ENCODE measurements around the gene CAMKMT. TPM values are rescaled to one million over a fixed set of nuclear protein-coding genes. Genes with fewer than 3 reads are reported as not detected.

The CAMKMT gene
- total RNA-seq, 4 donors from 2014 or later: 6.0 to 15.3 (median 10.7) TPM

GRCh38 chr2:44324971-44325426 is 36.7 kb upstream of the CAMKMT start:
- Histone ChIP-seq H3K4me3 (no peak overlapping the region), H3K4me1 (peaks cover 6% of the 10 kb centered on the region), H3K9me3 (no peaks in the 10 kb centered on the region), H3K36me3 (peaks cover 65% of the 10 kb centered on the region), H3K27me3 (no peaks in the 10 kb centered on the region), H3K27ac (no peak overlapping the region)
- TF ChIP-seq CTCF (IDR thresholded peaks at IDR 0.05) (no peak), EP300 (IDR thresholded peaks at IDR 0.05) (no peak), POLR2A (IDR thresholded peaks at IDR 0.05) (no peak), POLR2AphosphoS5 (IDR thresholded peaks at IDR 0.05) (no peak)
- no peak for DNase-seq (ENCODE audit: low spot score in 2 of 2)
- WGBS: 45% methylated on average over 1 of the region's 1 CpG

GRCh38 chr2:44325897-44326296 is 35.9 kb upstream of the CAMKMT start:
- Histone ChIP-seq H3K27ac (no peak overlapping the region), H3K27me3 (no peaks in the 10 kb centered on the region), H3K4me1 (peaks cover 6% of the 10 kb centered on the region), H3K4me3 (no peak overlapping the region), H3K9me3 (no peaks in the 10 kb centered on the region), H3K36me3 (peaks cover 57% of the 10 kb centered on the region)
- no peak for DNase-seq (ENCODE audit: low spot score in 2 of 2)
- WGBS: 85% methylated on average over 4 of the region's 4 CpGs
- no peak for TF ChIP-seq CTCF (IDR thresholded peaks at IDR 0.05)
- TF ChIP-seq POLR2A (IDR thresholded peaks at IDR 0.05): no peak
- TF ChIP-seq EP300 (IDR thresholded peaks at IDR 0.05): no peak
- no peak for TF ChIP-seq POLR2AphosphoS5 (IDR thresholded peaks at IDR 0.05)

- 88% methylated on average over 13 of the region's 13 CpGs for WGBS
- no peak for TF ChIP-seq EP300 (IDR thresholded peaks at IDR 0.05)
- no peak for TF ChIP-seq CTCF (IDR thresholded peaks at IDR 0.05)
- TF ChIP-seq POLR2AphosphoS5 (IDR thresholded peaks at IDR 0.05): no peak
- no peak for TF ChIP-seq POLR2A (IDR thresholded peaks at IDR 0.05)
- Histone ChIP-seq H3K36me3 (peaks cover 57% of the 10 kb centered on the region), H3K27me3 (no peaks in the 10 kb centered on the region), H3K4me1 (peaks cover 6% of the 10 kb centered on the region), H3K4me3 (no peak overlapping the region), H3K27ac (no peak overlapping the region), H3K9me3 (no peaks in the 10 kb centered on the region)
- DNase-seq (ENCODE audit: low spot score in 2 of 2): no peak
Observed at GRCh38 chr2:44326548-44327264, 35.0 kb upstream of the CAMKMT start.

- H3K27me3 ChIP-seq: no peaks in the 10 kb centered on the region
- TF ChIP-seq EP300 (IDR thresholded peaks at IDR 0.05): no peak
- no peak for TF ChIP-seq POLR2AphosphoS5 (IDR thresholded peaks at IDR 0.05)
- no peak for TF ChIP-seq CTCF (IDR thresholded peaks at IDR 0.05)
- no peak for TF ChIP-seq POLR2A (IDR thresholded peaks at IDR 0.05)
- peaks cover 6% of the 10 kb centered on the region for H3K4me1 ChIP-seq
- DNase-seq (ENCODE audit: low spot score in 2 of 2): no peak
- H3K4me3 ChIP-seq: no peak overlapping the region
- peaks cover 56% of the 10 kb centered on the region for H3K36me3 ChIP-seq
- no peaks in the 10 kb centered on the region for H3K9me3 ChIP-seq
- H3K27ac ChIP-seq: no peak overlapping the region
- WGBS: 70% methylated on average over 2 of the region's 2 CpGs
Observed at GRCh38 chr2:44328750-44329149, 33.0 kb upstream of the CAMKMT start.

GRCh38 chr2:44329343-44329742 is 32.4 kb upstream of the CAMKMT start:
- 89% methylated on average over 2 of the region's 2 CpGs for WGBS
- H3K36me3 ChIP-seq: peaks cover 62% of the 10 kb centered on the region
- H3K4me3 ChIP-seq: no peak overlapping the region
- no peak overlapping the region for H3K27ac ChIP-seq
- no peaks in the 10 kb centered on the region for H3K27me3 ChIP-seq
- no peak for DNase-seq (ENCODE audit: low spot score in 2 of 2)
- H3K4me1 ChIP-seq: peaks cover 6% of the 10 kb centered on the region
- H3K9me3 ChIP-seq: no peaks in the 10 kb centered on the region
- no peak for TF ChIP-seq EP300 (IDR thresholded peaks at IDR 0.05)
- TF ChIP-seq POLR2AphosphoS5 (IDR thresholded peaks at IDR 0.05): no peak
- TF ChIP-seq POLR2A (IDR thresholded peaks at IDR 0.05): no peak
- TF ChIP-seq CTCF (IDR thresholded peaks at IDR 0.05): no peak
